Prostate gland (tissue), 2 donors: ENCODE data around the gene LTK.

Experiments used
- POLR2A ChIP-seq: fragments of 450-650 bp; IDR thresholded peaks from one replicate; pipeline ENCODE4 v1.6.1; 2016; ENCODE audit warnings: antibody characterized with exemption, mild to moderate bottlenecking
- POLR2AphosphoS5 ChIP-seq: sonication (generic); formaldehyde crosslinking; IDR thresholded peaks from one replicate; pipeline ENCODE4 v1.6.1; 2017; ENCODE audit warnings: antibody characterized with exemption
- TF ChIP-seq, protein P1 (sequence below), 4 experiments: fragments of 200-600 bp in 2 of 4; fragments of 450-650 bp in 2 of 4; sonication (generic) in 2 of 4; IDR thresholded peaks; 1 replicate in 3 of 4; 2 replicates in 1 of 4; pipeline ENCODE4 v1.5.1; 2016 to 2019; ENCODE audit warnings: antibody characterized with exemption in 4 of 4, mild to moderate bottlenecking in 2 of 4, moderate library complexity in 2 of 4

GRCh38 chr15:41558400-41559238 is 45.0 kb upstream of the LTK start, which contains the start of gene TYRO3:
- TF ChIP-seq POLR2A (peak; percentile 20), POLR2AphosphoS5 (no peak)
- TF ChIP-seq, protein P1, sequence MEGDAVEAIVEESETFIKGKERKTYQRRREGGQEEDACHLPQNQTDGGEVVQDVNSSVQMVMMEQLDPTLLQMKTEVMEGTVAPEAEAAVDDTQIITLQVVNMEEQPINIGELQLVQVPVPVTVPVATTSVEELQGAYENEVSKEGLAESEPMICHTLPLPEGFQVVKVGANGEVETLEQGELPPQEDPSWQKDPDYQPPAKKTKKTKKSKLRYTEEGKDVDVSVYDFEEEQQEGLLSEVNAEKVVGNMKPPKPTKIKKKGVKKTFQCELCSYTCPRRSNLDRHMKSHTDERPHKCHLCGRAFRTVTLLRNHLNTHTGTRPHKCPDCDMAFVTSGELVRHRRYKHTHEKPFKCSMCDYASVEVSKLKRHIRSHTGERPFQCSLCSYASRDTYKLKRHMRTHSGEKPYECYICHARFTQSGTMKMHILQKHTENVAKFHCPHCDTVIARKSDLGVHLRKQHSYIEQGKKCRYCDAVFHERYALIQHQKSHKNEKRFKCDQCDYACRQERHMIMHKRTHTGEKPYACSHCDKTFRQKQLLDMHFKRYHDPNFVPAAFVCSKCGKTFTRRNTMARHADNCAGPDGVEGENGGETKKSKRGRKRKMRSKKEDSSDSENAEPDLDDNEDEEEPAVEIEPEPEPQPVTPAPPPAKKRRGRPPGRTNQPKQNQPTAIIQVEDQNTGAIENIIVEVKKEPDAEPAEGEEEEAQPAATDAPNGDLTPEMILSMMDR (IDR thresholded peaks at IDR 0.05): peak in 1 of 4 experiments; percentile 5
